RPMI8226 (cell line): ENCODE results near the gene JMJD4.

Experiments used
- DNase-seq: peaks from one replicate; pipeline ENCODE4 v3.0.0-alpha.2; 2015

JMJD4 gene, protein sequence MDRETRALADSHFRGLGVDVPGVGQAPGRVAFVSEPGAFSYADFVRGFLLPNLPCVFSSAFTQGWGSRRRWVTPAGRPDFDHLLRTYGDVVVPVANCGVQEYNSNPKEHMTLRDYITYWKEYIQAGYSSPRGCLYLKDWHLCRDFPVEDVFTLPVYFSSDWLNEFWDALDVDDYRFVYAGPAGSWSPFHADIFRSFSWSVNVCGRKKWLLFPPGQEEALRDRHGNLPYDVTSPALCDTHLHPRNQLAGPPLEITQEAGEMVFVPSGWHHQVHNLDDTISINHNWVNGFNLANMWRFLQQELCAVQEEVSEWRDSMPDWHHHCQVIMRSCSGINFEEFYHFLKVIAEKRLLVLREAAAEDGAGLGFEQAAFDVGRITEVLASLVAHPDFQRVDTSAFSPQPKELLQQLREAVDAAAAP

DNA sequence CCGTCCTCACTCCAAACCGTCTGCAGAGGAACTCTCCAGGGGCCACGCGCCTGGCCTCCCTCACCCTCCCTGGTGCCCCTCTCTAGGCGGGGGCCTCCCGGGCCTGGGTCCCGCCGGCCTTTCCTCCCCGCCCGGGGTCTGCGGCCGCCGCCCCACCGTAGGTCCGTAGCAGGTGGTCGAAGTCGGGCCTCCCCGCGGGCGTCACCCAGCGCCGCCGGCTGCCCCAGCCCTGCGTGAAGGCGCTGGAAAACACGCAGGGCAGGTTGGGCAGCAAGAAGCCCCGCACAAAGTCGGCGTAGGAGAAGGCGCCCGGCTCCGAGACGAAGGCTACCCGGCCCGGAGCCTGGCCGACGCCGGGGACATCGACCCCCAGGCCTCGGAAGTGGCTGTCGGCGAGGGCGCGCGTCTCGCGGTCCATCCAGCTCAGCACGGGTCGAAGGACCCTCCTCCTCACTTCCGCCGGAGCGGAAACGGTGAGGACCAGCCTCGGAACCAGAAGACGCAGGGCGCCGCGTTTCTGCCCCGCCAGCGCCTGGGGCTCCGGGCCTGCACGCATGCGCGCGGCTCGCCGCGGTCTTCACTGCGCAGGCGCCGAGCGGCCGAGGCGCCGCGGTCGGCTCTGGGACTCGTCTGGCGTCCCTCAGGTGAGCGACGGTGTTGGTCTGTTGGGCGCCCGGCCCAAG lies at the start of gene JMJD4, which contains the start of gene SNAP47:
Gene JMJD4, minus strand, starts transcription at position 447 of the 683 bp plus-strand sequence. Its CDS starts 29 bp downstream, at position 418.
Gene SNAP47, plus strand, starts transcription at position 580 of the 683 bp plus-strand sequence. CDS start 12,302 bp downstream, outside the sequence.
- DNase-seq, result peak; percentile 97

DNA sequence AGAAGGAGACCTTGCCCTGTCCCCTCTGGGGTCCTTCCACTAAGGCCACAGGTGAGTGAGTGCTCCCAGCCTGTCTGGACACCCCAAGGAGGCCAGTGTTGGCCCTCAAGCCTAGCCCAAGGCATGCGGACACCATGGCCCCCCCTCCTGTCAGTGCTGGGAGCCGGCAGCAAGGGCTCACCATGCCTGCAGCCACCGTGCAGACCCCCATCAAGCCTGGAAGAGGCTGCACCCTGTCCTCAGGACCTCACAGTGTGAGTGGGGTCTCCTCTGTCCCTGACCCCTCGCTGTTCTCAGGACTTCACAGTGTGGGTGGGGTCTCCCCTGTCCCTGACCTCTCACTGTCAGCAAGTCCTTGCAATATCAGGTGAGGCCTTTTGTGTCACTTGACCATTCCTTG lies 47.1 kb upstream of the JMJD4 start:
- no peak for DNase-seq

DNA sequence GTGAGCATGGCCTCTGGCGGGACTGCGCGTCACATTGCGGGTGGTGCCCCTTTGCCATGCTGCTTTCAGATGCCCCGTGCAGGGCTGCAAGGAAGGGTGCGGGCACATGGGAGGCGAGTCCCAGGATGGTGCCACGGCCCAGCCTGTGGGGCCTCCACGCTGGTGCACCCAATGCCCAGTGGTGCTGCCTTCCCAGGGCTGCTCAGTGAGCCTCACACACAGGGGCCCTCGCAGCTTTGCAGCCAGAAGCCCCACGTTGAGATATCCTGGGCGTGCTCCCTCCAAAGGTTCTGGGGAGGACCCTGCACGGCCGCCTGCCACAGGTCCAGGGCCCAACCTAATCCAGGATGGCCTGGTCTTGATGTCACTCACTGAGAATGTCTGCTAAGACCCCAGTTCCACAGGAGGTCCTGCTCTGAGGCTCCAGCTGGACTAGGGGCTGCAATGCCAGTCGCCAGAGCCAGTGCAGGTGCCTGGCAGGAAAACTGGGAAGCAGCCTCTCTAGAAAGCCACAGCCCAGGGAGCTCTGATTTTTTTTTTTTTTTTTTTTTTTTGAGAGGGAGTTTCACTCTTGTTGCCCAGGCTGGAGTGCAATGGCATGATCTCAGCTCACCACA lies 46.3 kb upstream of the JMJD4 start:
- DNase-seq, result no peak

DNA sequence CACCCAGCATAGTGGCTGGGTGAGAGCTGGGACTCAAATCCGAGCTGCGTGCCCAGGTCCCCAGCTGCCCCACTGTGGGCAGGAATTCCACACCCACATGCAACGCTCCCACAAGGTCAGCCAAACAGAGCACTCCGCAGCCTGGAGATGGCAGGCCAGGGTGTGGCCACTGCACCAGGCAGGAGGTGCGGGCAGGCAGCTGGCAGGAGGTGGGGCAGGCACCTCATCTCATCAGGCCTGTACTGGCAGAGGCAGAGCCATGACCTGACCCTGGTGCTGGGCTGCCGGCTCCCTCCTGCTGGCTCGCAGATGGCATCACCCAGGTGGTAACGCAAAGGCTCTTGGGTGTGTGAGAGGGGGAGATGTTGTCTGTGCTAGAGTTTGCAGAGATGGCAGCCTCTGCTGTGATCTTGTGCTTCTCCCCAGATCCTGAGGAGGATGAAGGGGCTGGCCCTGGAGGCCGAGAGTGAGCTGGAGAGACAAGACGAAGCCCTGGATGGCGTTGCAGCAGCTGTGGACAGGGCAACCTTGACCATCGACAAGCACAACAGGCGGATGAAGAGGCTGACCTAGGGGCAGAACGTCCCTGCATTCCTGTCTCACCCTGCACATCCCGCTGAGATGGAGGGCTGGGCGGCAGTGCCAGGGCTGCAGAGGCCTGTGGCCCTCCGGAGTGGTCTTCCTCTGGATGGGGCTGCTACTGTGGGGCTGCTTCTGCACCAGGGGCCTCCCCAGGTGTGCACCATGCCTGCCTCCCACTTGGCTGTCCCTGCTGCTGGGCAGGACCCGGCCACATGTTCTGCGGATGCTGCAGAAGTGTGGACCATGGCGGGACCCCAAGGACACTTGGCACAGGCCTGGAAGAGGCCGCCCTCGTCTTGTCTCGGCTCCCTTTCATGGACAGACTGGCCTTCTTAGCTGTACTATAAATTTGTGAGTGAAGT lies 45.3 kb upstream of the JMJD4 start:
- DNase-seq, result no peak

DNA sequence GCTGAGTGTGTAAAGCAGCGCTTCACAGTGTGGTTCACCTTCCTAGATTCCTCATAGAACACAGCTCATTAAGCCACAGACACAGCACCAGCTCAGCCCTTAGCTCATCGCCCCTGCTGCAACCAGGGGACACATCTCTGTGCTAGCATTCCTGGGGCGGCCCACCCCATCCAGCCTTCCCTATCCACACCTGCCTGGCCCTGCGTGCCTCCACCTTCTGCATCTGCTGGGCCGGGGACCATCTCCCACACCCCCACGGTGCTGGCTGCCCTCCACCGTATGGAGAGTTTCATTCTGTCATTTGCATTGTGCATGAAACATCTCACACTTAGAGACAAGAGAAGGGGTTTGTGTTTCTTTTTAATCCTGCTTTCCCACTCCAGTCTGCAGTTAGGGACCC lies 44.6 kb upstream of the JMJD4 start:
- no peak for DNase-seq

DNA sequence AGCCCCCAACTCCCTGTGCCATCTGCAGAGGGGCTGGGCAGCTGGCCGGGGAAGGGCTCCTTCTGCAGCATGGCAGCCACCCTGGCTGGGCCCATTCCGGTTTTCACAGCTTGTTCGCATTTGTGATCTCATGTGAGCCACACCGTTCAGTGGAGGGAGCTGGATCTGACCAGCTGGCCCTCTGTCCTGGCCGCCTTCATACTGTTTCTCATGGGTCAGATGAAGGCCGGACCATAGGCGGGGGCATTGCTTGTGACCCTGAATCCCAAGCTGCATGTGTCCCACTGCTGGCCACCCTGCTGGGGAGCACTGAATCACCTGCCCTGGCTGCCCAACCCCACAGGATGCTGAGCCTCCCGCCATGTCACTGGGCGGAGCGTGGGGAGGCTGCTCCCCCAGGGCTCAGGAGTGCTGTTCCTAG lies 43.9 kb upstream of the JMJD4 start:
- DNase-seq, result no peak

DNA sequence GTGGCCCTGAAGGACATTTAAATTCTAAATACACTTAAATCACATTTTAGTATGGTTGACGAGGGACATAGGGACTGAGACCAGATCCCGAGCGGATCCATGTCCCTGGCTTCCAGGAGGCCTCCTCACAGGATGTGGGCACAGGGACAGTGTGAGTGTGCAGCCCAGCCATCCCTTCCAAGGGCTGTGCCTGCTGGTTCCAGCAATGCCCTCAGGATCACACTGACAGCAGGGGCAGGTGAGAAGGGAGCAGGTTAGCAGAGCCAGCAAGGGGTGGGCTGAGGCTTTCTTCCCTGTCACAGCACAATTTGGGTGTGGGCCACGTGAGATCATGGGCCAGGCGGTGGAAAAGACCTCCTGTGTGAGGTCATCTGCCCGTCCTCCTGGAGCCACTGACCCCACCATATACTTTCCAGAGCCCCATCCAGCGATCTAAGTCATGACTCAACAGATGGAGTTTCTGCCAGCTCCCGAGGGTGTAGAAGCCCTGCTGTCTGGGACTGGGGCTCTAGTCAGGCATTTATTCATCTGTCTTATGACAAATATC lies 43.4 kb upstream of the JMJD4 start:
- no peak for DNase-seq

DNA sequence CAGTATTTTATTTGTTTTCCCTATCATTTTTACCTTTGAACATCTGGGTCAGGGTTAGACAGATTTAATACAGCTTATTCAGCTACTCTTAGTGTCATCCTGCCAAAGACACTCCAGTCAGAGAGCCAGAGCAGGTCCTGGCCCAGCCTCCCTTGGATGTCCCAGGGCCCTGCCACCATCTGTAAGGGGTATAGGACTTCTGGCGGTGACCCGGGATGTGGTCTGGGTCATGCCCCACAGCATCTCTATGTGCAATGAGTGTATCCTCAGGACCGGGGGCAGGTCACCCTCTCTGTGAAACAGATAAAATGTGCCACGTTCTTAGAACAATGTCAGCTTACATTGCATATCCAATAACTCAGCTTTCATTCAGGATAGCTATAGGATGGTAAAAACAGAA lies 42.5 kb upstream of the JMJD4 start:
- no peak for DNase-seq

DNA sequence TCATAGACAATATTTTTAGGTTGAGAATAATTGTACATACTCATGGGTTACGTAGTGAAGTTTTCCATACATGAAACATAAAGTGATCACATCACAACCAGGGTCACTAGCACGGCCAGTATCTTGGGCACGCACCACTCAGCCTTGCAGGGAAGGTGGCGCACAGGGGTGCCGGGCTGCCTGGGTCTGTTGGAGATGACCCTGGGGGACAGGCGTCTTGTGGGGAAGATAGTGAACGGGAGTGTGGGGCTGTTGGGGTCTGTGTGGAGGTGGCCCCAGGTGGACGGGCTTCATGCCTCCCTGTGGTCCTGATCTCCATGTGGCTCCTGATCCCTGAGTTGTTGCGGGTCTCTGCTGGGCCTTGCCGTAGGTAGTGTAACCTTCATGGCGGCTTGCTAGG lies 42.1 kb upstream of the JMJD4 start:
- no peak for DNase-seq

DNA sequence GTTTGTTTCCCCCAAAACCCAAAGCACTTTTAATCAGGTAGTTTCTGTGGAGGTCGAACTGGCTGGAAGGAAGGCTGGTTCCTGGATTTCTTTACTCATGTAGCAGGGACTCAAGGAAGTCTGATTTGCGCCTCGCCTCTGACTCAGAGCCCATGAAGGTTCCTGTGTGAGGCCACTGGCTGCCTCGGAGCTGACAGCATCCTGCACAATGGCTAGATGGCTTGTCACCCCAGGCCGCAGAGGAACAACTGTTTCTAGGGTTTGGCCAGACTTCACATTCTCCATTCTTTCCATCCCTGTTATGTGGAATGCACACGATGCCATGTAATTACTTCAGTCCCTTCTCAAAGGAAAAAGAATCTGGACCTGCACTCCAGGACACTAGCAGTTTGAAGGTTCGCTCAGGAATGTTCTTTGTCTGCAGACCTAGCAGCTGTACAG lies 41.2 kb upstream of the JMJD4 start:
- no peak for DNase-seq

DNA sequence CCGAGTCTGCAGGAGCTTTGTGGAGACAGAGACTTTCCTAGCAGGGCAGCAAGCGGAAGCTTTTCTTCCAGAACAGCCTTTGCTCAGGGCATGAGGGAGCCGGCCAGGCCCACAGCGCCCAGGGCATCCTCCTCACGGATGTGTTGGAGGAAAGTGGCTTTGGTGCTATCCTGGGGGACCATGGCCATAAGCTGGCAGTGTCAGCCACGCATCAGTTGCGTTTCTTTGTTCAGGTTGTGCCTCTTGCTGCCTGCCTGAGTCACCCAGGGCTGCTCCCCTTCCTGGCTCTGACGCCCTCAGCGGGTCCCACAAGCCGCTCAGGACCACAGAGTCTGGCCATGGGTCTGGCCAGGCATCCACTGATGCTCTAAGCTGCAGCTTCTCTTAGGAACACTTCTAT lies 40.7 kb upstream of the JMJD4 start:
- DNase-seq, result no peak

DNA sequence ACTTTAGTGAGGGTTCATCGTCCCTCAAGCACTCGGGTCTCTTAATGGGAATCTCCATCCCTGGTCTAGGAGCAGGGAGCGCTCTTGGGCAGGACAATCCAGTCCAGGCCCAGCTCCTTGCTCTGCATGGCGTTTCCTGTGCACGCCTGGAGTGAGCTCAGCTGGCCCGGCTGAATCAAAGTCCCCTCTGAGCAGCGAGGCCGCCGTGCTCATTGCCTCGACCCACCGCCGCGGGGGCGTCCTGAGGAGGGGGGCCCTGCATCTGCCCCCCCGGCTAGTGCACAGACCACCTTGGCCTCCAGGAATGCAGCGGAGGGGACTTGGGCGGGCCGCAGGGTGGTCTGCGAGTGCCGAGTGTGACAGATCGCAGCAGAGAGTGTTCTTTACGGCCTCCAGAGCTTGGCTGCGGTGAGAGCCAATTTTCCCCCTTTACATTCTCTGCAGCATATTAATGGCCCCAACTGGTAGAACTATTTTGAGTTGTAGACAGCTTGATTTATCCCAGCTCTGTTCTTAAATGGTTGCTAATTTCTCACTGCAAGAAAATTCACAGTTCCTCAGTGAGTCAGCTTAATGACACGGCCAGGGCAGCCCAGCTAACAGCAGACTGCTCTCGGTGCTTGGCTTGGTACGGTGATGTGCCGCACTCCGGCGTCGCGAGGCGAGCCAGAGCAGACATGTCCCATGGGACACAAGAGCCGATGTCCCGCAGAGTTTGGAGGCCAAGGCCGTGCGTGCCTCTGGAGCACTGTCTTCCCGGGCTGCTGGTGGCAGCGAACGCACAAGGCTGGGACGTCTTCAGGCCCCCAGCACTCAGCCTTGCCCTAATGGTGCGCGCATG lies 39.9 kb upstream of the JMJD4 start:
- no peak for DNase-seq

DNA sequence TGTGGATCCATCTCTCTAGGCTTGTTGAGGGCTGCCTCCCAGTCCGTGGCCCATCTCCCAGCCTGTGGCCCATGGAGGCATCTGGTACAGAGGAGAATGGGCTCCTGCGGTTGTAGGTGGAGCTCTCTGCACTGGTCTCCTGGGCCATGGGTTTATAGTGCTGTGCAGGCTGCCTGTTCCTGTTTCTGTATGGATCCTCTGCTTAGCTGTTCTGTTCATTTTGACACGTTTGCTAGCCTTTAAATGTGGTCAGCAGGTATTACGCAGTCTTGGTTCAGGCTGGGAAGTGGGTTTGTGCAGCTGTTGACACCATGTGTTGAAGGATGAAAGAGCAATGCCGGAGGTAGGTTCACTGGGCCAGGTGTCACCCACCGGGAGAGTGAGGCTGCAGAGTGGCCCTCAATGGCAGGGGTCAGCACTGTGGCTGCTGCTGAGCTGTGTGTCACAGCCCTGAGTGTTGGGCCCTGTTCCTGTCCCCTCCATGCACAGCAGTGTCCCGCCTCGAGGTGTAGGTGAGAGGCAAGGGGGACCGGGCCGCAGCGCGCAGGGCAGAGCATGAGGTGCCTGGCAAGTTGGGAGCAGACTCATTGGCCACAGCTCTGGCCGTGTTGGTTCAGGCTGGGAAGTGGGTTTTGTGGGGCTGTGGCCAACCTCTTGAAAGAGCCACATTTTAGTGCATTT lies 39.1 kb upstream of the JMJD4 start:
- no peak for DNase-seq

DNA sequence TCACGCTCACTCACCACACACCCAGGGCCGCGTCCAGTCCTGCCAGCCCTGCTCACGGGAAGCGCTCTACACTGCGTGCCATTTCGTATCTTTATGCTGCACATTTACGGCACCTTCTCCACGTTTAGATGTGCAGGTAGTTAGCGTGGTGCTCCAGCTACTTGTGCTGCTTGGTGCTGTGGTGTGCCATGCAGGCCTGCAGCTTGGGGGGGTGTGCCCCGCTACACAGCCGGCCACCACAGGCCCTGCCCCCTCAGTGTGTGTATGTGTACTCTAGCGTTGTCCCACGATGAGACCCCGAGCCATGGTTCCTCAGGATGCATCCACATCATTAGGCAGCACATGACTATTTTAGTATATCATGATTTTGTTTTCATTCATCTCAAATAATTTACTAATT lies 38.5 kb upstream of the JMJD4 start:
- no peak for DNase-seq

DNA sequence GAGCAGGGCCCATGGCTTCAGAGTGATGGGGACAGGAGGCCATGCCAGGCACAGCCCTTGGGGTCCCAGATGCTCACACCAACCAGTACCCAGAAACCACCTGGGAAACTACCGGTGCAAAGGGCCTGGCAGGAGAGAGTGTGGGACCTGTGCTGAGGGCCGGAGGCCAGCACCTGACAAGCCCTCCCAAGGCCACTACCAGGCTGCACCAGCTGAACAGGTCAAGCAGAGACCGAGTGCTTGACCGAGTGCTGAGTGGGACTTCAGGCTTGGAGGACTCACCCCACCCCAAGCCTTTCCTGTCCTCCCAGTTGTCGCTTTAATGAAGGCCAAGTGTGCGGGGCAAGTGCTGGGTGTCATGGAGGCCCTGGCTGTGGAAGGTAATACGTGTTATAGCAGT lies 36.7 kb upstream of the JMJD4 start:
- no peak for DNase-seq

DNA sequence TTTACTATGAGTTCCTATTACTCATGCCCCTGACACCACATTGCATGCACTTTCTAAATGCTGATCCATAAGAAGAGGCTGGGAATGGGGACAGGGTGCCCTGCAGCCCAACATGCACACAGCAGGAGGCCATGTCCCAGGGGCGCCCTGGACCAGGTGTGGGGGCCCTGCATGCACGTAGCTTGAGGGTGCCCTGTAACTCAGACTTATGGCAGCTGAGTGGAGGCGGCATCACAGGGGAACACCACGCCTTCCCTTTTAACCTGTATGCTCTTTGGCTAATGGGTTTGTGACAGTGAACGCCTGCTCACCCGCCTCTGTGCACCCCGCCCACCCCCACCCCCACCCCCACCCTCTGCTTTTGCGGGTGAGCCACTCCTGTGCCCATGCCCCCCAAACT lies 36.2 kb upstream of the JMJD4 start:
- DNase-seq, result no peak

DNA sequence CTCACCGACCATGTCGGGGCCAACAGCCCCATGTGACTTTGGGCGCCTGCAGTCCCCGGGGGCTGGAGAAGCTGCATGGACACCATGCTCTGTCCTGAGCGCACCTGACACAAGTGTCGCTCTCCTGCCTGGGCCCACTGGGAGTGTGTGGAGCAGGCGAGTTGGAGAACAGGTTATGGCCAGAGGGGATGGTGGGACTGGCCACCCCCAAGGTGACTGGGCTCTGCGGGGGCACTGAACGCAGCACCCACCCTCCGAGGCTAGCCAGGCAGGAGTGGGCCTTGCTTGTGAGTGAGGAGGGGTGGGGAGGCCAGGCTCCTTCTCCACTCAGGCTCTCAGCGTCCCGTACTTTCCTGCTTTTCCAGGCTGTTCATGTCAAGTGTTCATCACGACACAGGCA lies 35.7 kb upstream of the JMJD4 start:
- no peak for DNase-seq

DNA sequence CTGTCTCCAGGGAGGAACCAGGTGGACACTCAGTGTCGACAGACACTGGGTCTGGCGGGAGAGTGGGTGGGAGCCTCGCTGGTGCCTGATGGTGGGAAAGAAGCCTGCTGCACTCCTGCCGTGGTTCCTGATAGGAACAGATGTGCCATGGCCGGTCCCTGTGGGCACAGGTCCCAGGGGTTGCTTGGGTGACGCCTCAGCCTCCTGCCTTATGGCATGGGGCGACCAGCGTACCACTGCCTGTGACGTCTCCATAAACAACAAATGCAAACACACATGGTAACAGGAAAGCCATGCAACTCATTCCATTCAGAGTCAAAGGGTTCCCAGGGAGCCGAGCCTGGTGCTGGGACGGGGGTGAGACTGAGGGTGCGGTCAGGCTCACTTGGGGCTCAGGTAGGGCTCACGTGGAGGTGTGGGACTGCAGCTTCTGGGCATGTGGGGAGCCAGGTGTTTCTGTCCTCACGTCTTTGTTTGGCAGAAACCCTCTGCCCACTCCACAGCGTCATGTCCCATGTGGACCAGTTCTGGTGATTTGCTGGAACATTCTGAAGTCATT lies 34.9 kb upstream of the JMJD4 start:
- no peak for DNase-seq

DNA sequence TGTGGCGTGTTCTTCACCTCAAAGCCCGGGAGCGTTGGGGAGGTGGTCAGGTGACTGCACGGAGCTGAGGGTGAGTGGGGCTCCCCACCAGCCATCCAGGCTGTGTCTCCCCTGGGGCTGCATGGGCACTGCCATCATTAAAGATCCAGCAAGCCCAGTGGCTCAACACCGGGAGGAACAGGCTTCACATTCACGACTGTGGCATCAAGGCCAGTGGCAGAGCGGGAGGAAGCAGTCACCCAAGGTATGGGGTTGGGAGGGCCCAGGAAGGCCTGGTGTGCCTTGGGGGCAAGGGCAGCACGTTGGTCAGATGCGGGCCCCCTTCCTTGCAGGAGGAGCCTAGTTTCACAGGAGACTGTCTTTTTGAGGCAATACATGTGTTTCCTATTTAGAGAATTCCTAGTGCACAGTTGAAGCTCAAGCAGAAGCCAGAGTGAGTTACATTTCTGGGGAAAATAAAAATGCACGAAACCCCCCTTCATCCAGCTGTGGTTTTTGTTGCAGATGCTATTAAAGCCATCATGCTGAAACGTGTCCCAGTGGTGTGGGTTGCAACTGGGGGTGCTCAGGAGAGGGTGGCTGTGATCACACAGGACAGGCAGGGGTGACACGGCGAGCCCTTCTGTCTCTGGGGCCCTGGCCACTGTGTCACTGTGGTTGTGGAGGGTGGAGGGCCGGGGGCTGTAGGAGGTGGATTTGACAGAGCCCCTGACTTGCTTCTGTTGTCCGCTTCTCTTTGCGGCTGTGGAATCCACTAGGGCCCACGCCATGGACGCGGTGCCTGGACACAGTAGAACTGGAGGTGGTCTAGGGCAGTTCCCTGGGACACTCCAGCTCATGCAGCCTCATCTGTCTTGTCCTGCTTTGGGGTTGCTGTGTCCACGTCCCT lies 34.2 kb upstream of the JMJD4 start:
- DNase-seq, result no peak
